Type B pancreatic cell (in vitro differentiated cells): Measurements from ENCODE around the gene REL. TPM values are rescaled to one million over a fixed set of nuclear protein-coding genes. Genes with fewer than 3 reads are reported as not detected.

Experiments
- DNase-seq: peaks from one replicate; pipeline ENCODE4 v3.0.0; 2021; ENCODE audit warnings: mixed read lengths; ENCODE audit not compliant: unreplicated experiment; ENCODE audit errors: extremely low spot score
- H3K27ac Mint-ChIP-seq: 2 replicates; pipeline ENCODE4 v1.8.0; 2021; ENCODE audit warnings: mild to moderate bottlenecking, mixed read lengths
- H3K27me3 Mint-ChIP-seq: 2 replicates; pipeline ENCODE4 v1.8.0; 2021; ENCODE audit warnings: mixed read lengths
- H3K36me3 Mint-ChIP-seq: 2 replicates; pipeline ENCODE4 v1.8.0; 2021; ENCODE audit warnings: mixed read lengths
- H3K4me1 Mint-ChIP-seq: one replicate; pipeline ENCODE4 v1.8.0; 2021; ENCODE audit warnings: mixed read lengths; ENCODE audit not compliant: unreplicated experiment
- H3K4me3 Mint-ChIP-seq: 2 replicates; pipeline ENCODE4 v1.8.0; 2021; ENCODE audit warnings: mild to moderate bottlenecking, mixed read lengths
- H3K9me3 Mint-ChIP-seq: 2 replicates; pipeline ENCODE4 v1.8.0; 2021; ENCODE audit warnings: mixed read lengths
- total RNA-seq: library from RNA; stranded (reverse); gene quantifications from 2 replicates; pipeline ENCODE4 v1.2.1, GENCODE V29; 2021; ENCODE audit warnings: low replicate concordance
- TF ChIP-seq, protein P1 (sequence below): fragments of 200-600 bp; sonication (generic); conservative IDR thresholded peaks from 2 replicates; pipeline ENCODE4 v1.5.0; 2021; ENCODE audit warnings: antibody characterized with exemption, mild to moderate bottlenecking

Gene REL
- total RNA-seq, 1 donor from 2014 or later: 11.3 TPM

DNA sequence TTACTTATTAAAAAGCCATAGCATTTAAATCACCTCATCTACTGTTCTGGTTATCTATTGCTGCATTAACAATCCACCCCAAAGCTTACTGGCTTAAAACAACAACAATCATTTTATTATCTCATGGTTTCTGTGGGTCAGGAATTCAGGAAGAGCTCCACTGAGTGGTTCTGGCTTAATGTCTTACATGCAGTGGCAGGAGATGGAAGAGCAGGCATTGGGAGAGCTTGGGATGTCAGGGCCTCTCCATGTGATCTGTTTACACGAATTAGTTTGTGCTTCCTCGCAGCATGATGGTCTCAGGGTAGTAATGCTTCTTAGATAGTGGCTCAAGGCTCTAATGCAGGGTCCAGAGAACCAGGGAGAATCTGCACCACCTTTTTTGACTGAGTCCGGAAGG, 14.4 kb upstream of the REL start:
- no peak for DNase-seq
- no peaks in the 10 kb centered on the region for H3K27me3 Mint-ChIP-seq
- H3K4me3 Mint-ChIP-seq: no peak overlapping the region
- no peaks in the 10 kb centered on the region for H3K4me1 Mint-ChIP-seq
- no peaks in the 10 kb centered on the region for H3K36me3 Mint-ChIP-seq
- H3K27ac Mint-ChIP-seq: no peak overlapping the region
- TF ChIP-seq, protein P1, sequence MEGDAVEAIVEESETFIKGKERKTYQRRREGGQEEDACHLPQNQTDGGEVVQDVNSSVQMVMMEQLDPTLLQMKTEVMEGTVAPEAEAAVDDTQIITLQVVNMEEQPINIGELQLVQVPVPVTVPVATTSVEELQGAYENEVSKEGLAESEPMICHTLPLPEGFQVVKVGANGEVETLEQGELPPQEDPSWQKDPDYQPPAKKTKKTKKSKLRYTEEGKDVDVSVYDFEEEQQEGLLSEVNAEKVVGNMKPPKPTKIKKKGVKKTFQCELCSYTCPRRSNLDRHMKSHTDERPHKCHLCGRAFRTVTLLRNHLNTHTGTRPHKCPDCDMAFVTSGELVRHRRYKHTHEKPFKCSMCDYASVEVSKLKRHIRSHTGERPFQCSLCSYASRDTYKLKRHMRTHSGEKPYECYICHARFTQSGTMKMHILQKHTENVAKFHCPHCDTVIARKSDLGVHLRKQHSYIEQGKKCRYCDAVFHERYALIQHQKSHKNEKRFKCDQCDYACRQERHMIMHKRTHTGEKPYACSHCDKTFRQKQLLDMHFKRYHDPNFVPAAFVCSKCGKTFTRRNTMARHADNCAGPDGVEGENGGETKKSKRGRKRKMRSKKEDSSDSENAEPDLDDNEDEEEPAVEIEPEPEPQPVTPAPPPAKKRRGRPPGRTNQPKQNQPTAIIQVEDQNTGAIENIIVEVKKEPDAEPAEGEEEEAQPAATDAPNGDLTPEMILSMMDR: no peak
- H3K9me3 Mint-ChIP-seq: peaks cover 4% of the 10 kb centered on the region

DNA sequence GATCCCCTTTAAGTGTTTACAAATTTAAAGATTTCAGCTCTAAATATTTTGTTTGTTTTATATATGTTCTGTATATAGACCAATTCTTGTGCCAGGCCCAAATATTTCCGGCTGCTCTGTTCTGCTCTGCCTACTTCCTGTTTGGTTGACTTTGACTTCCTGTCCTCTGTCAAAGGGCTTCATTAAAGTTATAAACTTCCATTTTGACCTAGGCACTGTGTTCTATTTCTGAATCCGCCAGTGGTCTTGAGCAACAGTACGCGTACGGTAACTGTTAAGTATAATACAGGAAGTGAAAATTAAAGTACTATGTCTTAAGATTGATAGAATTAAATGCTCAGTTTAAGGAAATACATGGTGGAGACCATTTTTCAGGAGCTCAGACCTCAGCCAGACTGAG, 13.5 kb upstream of the REL start:
- Mint-ChIP-seq H3K36me3 (no peaks in the 10 kb centered on the region), H3K4me1 (no peaks in the 10 kb centered on the region)

GRCh38 chr2:60868589-60869273, 12.6 kb upstream of the REL start:
- TF ChIP-seq, protein P1: no peak
- no peaks in the 10 kb centered on the region for H3K4me1 Mint-ChIP-seq
- H3K9me3 Mint-ChIP-seq: no peaks in the 10 kb centered on the region
- H3K27me3 Mint-ChIP-seq: no peaks in the 10 kb centered on the region
- no peak for DNase-seq
- no peaks in the 10 kb centered on the region for H3K36me3 Mint-ChIP-seq
- H3K4me3 Mint-ChIP-seq: no peak overlapping the region
- H3K27ac Mint-ChIP-seq: no peak overlapping the region

More for the DNA sequence above, 13.5 kb upstream of the REL start:
- Mint-ChIP-seq H3K4me3 (no peak overlapping the region), H3K27me3 (no peaks in the 10 kb centered on the region), H3K27ac (no peak overlapping the region), H3K9me3 (no peaks in the 10 kb centered on the region)
- TF ChIP-seq, protein P1: no peak
- DNase-seq: no peak

- H3K36me3 Mint-ChIP-seq: no peaks in the 10 kb centered on the region
- TF ChIP-seq, protein P1: no peak
Observed at GRCh38 chr2:60872510-60872928, 8.9 kb upstream of the REL start.

DNA sequence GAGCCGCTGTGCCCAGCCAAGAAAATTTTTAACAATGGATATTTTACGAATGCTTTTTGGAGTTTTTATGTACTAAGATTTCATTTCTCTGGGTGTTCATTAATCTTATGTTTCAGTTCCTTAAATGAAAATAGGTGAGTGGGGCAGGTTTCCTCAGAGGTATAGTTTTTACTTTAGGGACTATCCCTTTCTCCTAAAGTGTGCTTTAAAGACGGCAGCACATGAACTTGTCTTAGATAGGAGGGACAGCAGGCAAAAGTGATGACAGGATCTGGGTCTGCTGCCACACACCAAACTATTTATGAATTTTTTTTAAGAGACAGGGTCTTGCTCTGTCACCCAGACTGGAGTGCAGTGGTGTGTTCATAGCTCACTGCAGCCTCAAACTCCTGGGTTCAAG, 8.0 kb upstream of the REL start:
- Mint-ChIP-seq H3K9me3 (no peaks in the 10 kb centered on the region), H3K27ac (no peak overlapping the region), H3K4me3 (no peak overlapping the region), H3K4me1 (no peaks in the 10 kb centered on the region), H3K36me3 (no peaks in the 10 kb centered on the region), H3K27me3 (no peaks in the 10 kb centered on the region)
- DNase-seq: no peak
- TF ChIP-seq, protein P1: no peak

More at GRCh38 chr2:60872510-60872928, 8.9 kb upstream of the REL start:
- DNase-seq: no peak
- H3K27ac Mint-ChIP-seq: no peak overlapping the region
- no peaks in the 10 kb centered on the region for H3K27me3 Mint-ChIP-seq
- H3K4me3 Mint-ChIP-seq: no peak overlapping the region
- no peaks in the 10 kb centered on the region for H3K9me3 Mint-ChIP-seq
- H3K4me1 Mint-ChIP-seq: no peaks in the 10 kb centered on the region
